ENCODE measurements around the gene MMP3. TPM values are rescaled to one million over a fixed set of nuclear protein-coding genes. Genes with fewer than 3 reads are reported as not detected.

Gene MMP3
- total RNA-seq = not detected
- polyA plus RNA-seq = not detected

DNA sequence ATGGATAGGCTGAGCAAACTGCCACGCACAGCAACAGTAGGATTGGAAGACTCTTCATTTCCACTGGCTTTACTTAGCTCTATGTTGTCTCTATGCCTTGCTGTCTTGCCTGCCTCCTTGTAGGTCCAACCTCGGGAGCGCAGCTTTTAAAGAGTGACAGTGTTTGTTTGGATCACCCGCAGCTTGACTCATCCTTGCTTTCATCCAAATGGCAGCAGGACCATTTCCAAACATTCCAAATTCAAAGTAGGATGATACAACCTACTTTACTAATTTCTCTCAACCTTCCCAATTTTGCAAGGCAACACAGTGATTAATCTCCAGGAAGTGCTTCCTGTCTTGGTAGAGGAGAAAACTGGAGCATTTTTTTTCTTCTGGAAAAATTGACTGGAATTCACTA, at the start of gene MMP3:
TSS of gene MMP3 (minus strand) at position 121 of the 400 bp plus-strand sequence. CDS start at position 58, 63 bp downstream.
- ChIA-PET POLR2A (no interaction called here), CTCF (no interaction called here)
- Mint-ChIP-seq H3K4me1 (no peaks in the 10 kb centered on the region), H3K9me3 (no peaks in the 10 kb centered on the region), H3K27ac (no peak within 1 kb of the TSS), H3K4me3 (no peak within 1 kb of the TSS), H3K27me3 (peaks cover 0 to 8% of the 10 kb centered on the region in 2 donors), H3K36me3 (no peaks in the 10 kb centered on the region)
- no peaks in the 10 kb centered on the region for H3K9me3 ChIP-seq (ENCODE audit: low read length)
- no peaks in the 10 kb centered on the region for H3K36me3 ChIP-seq (ENCODE audit: insufficient read depth, low read length)
- H3K4me3 ChIP-seq (ENCODE audit: low read length) = no peak within 1 kb of the TSS
- DNase-seq = no peak
- no peak within 1 kb of the TSS for H3K27ac ChIP-seq (ENCODE audit: low read depth, low read length)
- H3K27me3 ChIP-seq (ENCODE audit: insufficient read depth, low read length, poor library complexity, severe bottlenecking) = no peaks in the 10 kb centered on the region
- H3K4me1 ChIP-seq (ENCODE audit: insufficient read depth, low read length) = no peaks in the 10 kb centered on the region

DNA sequence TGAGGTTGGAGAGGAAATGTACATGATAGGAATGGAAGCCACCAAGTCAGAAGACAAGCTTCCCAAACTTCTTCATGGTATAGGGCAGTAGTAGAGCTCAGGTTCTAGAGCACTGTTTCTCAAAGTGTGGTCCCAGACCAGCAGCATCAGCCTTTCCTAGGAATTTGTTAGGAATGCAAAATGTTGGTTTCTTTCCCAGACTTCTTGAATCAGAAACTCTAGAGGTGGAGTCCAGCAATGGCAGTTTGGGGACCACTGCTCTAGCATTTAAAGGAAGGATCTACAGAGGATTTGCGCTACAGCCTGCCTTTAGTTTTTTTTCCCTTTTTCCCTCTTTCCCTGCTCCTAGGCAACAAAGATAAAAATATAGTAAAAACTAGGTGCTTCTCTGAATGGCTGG, 48.3 kb upstream of the MMP3 start:
- Histone ChIP-seq H3K36me3 (ENCODE audit: insufficient read depth, low read length) (no peaks in the 10 kb centered on the region), H3K9me3 (ENCODE audit: low read length) (no peaks in the 10 kb centered on the region), H3K4me1 (ENCODE audit: insufficient read depth, low read length) (no peaks in the 10 kb centered on the region), H3K27ac (ENCODE audit: low read depth, low read length) (no peak overlapping the region), H3K27me3 (ENCODE audit: insufficient read depth, low read length, poor library complexity, severe bottlenecking) (no peaks in the 10 kb centered on the region), H3K4me3 (ENCODE audit: low read length) (no peak overlapping the region)
- peaks cover 12 to 23% of the 10 kb centered on the region in 2 donors for H3K27me3 Mint-ChIP-seq
- no peak overlapping the region for H3K4me3 Mint-ChIP-seq
- DNase-seq = no peak
- no peak overlapping the region for H3K27ac Mint-ChIP-seq
- peaks cover 0 to 8% (median 0%) of the 10 kb centered on the region in 3 donors for H3K36me3 Mint-ChIP-seq
- peaks cover 4 to 30% (median 10%) of the 10 kb centered on the region in 5 donors for H3K9me3 Mint-ChIP-seq
- no peaks in the 10 kb centered on the region for H3K4me1 Mint-ChIP-seq
- POLR2A ChIA-PET = no interaction called here
- CTCF ChIA-PET = no interaction called here

DNA sequence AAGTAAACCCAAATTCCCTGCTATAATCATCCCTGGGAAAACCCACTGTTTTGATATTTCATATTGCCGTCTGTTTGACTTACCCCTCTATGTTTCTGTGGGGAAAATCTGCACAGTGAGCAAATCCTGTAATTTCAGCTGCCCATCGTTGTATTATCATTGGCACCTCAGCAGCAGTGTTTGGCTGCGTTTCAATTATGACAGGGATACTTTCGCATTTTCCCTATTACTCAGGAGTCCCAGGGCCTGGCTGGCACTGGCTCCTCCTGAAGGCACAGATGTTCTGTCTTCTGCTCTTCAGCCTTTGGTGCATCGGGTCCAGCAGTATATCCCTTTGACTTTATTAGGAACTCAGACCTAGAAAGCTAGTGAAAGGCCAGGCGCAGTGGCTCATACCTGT, 43.6 kb upstream of the MMP3 start:
- no peaks in the 10 kb centered on the region for H3K9me3 ChIP-seq (ENCODE audit: low read length)
- no peaks in the 10 kb centered on the region for H3K36me3 ChIP-seq (ENCODE audit: insufficient read depth, low read length)
- H3K4me1 ChIP-seq (ENCODE audit: insufficient read depth, low read length) = no peaks in the 10 kb centered on the region
- no peak overlapping the region for H3K27ac ChIP-seq (ENCODE audit: low read depth, low read length)
- Mint-ChIP-seq H3K4me3 (no peak overlapping the region), H3K27ac (no peak overlapping the region), H3K27me3 (peaks cover 7 to 9% of the 10 kb centered on the region in 2 donors), H3K36me3 (no peaks in the 10 kb centered on the region), H3K4me1 (no peaks in the 10 kb centered on the region), H3K9me3 (no peaks in the 10 kb centered on the region)
- H3K27me3 ChIP-seq (ENCODE audit: insufficient read depth, low read length, poor library complexity, severe bottlenecking) = no peaks in the 10 kb centered on the region
- H3K4me3 ChIP-seq (ENCODE audit: low read length) = no peak overlapping the region
- no peak for DNase-seq
- CTCF ChIA-PET = no interaction called here
- POLR2A ChIA-PET = no interaction called here

DNA sequence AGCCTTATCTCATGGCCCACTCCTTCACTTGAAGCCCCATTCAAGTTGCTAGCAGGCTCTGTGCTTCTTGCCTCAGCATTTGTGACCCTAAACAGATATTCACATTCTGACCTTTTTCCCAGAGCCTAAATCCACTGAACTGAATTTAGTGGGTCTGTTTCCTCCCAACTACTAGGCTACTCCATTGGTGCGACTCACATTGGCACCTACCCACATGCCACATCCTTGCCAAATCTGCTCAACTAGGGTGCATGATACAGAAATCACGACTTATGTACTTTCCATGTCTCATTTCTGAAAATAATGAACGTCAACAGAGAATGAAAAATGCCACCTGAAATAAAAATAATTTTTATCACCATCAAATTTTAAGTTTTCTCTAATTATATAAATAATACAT, 39.7 kb upstream of the MMP3 start:
- H3K4me3 ChIP-seq (ENCODE audit: low read length) = no peak overlapping the region
- no peak for DNase-seq
- POLR2A ChIA-PET = no interaction called here
- no peak overlapping the region for H3K27ac ChIP-seq (ENCODE audit: low read depth, low read length)
- H3K36me3 ChIP-seq (ENCODE audit: insufficient read depth, low read length) = no peaks in the 10 kb centered on the region
- H3K9me3 Mint-ChIP-seq = no peaks in the 10 kb centered on the region
- H3K36me3 Mint-ChIP-seq = no peaks in the 10 kb centered on the region
- peaks cover 2 to 8% of the 10 kb centered on the region in 2 donors for H3K27me3 Mint-ChIP-seq
- no peaks in the 10 kb centered on the region for H3K4me1 ChIP-seq (ENCODE audit: insufficient read depth, low read length)
- no peaks in the 10 kb centered on the region for H3K9me3 ChIP-seq (ENCODE audit: low read length)
- H3K27ac Mint-ChIP-seq = no peak overlapping the region
- H3K4me3 Mint-ChIP-seq = no peak overlapping the region
- H3K27me3 ChIP-seq (ENCODE audit: insufficient read depth, low read length, poor library complexity, severe bottlenecking) = no peaks in the 10 kb centered on the region
- no peaks in the 10 kb centered on the region for H3K4me1 Mint-ChIP-seq
- CTCF ChIA-PET = no interaction called here

DNA sequence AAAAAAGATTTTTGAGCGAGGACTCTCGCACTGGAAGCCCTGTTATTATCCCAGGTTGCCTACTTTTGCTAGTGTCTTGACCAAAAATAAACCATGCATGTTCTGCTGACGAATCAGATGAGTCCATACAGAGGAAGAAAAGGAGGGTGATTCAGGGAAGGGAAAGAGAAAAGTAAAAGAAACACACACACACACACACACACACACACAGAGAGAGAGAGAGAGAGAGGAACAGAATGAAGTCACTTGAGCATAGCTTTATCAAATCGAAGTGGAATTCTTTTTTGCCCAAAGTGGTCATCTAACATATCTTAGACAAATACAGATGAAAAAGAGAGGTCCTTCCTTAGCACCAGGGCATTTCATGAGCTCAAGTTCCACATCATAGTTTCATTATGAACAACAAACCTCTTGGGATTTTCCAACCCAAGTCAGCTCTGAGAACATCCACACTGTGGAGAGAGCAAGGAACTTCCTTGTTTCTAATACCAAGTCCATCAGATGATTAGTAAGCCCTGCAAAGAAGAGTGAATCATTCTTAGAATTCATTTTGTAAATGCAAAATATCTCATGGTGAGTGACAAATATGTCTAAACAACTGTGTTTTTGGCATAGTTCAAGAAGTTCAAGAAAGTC, 39.1 kb upstream of the MMP3 start:
- no peaks in the 10 kb centered on the region for H3K9me3 ChIP-seq (ENCODE audit: low read length)
- no peaks in the 10 kb centered on the region for H3K4me1 ChIP-seq (ENCODE audit: insufficient read depth, low read length)
- H3K27me3 Mint-ChIP-seq = peaks cover 2 to 8% of the 10 kb centered on the region in 2 donors
- H3K27me3 ChIP-seq (ENCODE audit: insufficient read depth, low read length, poor library complexity, severe bottlenecking) = no peaks in the 10 kb centered on the region
- H3K4me3 Mint-ChIP-seq = no peak overlapping the region
- H3K27ac ChIP-seq (ENCODE audit: low read depth, low read length) = no peak overlapping the region
- H3K4me3 ChIP-seq (ENCODE audit: low read length) = no peak overlapping the region
- POLR2A ChIA-PET = no interaction called here
- CTCF ChIA-PET = no interaction called here
- no peaks in the 10 kb centered on the region for H3K36me3 ChIP-seq (ENCODE audit: insufficient read depth, low read length)
- DNase-seq = no peak
- no peaks in the 10 kb centered on the region for H3K4me1 Mint-ChIP-seq
- no peaks in the 10 kb centered on the region for H3K9me3 Mint-ChIP-seq
- H3K36me3 Mint-ChIP-seq = no peaks in the 10 kb centered on the region
- no peak overlapping the region for H3K27ac Mint-ChIP-seq

DNA sequence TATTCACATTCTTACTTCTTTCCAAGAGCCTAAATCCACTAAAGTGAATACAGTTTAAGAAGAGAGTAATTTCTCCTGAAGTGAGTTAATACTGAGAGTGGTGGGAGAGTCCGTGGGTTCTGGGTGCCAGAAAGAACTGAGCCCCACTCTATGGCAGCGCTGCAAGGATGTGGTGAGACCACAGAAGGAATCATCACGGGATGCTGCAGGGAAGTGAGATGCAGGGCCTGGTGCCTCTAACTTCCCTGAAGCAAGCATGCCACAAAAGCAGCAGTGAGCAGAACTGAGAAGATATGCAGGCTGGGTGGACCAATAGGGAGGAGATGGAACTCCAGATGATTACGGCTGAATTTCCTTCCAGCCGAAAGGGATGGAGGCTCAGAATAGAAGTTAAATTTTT, 36.4 kb upstream of the MMP3 start:
- Mint-ChIP-seq H3K4me3 (no peak overlapping the region), H3K27me3 (peaks cover 3 to 8% of the 10 kb centered on the region in 2 donors), H3K9me3 (no peaks in the 10 kb centered on the region), H3K27ac (peak overlapping the region in 1 of 8 donors; percentile 24), H3K36me3 (no peaks in the 10 kb centered on the region), H3K4me1 (no peaks in the 10 kb centered on the region)
- POLR2A ChIA-PET = no interaction called here
- no peaks in the 10 kb centered on the region for H3K9me3 ChIP-seq (ENCODE audit: low read length)
- H3K36me3 ChIP-seq (ENCODE audit: insufficient read depth, low read length) = no peaks in the 10 kb centered on the region
- H3K27me3 ChIP-seq (ENCODE audit: insufficient read depth, low read length, poor library complexity, severe bottlenecking) = no peaks in the 10 kb centered on the region
- CTCF ChIA-PET = no interaction called here
- H3K4me3 ChIP-seq (ENCODE audit: low read length) = no peak overlapping the region
- no peak for DNase-seq
- no peaks in the 10 kb centered on the region for H3K4me1 ChIP-seq (ENCODE audit: insufficient read depth, low read length)
- no peak overlapping the region for H3K27ac ChIP-seq (ENCODE audit: low read depth, low read length)

DNA sequence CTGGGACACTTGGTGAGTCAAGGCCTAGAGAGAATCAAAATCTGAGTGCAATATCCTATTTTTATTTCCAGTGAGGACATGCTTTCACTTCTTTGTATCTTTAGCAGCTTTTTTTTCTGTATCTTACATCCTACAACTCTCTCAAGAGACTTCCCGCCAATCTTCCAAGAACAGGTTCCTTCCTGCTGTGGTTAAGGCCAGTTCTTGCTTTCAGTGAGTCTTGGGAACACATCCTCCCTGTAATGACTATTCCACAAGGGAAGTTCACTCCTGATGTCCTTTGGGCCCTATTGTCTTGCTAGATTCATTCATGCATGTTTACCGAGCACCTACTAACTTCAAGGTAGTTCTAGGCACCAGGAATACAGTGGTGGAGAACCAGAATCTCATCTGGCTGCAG, 35.2 kb upstream of the MMP3 start:
- Mint-ChIP-seq H3K36me3 (no peaks in the 10 kb centered on the region), H3K4me1 (no peaks in the 10 kb centered on the region), H3K9me3 (no peaks in the 10 kb centered on the region), H3K27me3 (peaks cover 3 to 8% of the 10 kb centered on the region in 2 donors), H3K4me3 (no peak overlapping the region), H3K27ac (no peak overlapping the region)
- H3K27me3 ChIP-seq (ENCODE audit: insufficient read depth, low read length, poor library complexity, severe bottlenecking) = no peaks in the 10 kb centered on the region
- no peaks in the 10 kb centered on the region for H3K9me3 ChIP-seq (ENCODE audit: low read length)
- no peak overlapping the region for H3K4me3 ChIP-seq (ENCODE audit: low read length)
- no peak for DNase-seq
- ChIA-PET POLR2A (no interaction called here), CTCF (no interaction called here)
- no peaks in the 10 kb centered on the region for H3K4me1 ChIP-seq (ENCODE audit: insufficient read depth, low read length)
- H3K27ac ChIP-seq (ENCODE audit: low read depth, low read length) = no peak overlapping the region
- no peaks in the 10 kb centered on the region for H3K36me3 ChIP-seq (ENCODE audit: insufficient read depth, low read length)

DNA sequence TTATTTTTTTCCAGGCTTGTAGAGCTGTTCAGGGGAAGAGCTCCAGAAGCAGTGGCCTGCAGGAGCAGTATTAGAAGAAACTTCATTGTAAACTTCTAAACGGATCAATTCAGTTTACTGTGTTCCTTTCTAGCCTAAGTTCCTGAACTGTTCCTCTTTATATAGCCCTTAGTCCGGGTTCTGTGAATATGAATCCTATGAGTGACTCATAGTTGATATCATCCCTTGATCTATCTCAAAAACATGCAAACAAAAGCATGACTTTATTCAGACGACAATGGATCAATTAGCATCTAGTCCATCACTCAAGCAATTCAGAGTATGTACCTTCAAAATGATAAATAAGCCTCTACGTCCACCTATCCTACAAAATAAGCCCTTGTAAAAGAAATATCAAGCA, 31.4 kb upstream of the MMP3 start, which contains the start of gene MMP12:
TSS of gene MMP12 (minus strand) at position 131 of the 400 bp plus-strand sequence. CDS start at position 86, 45 bp downstream.
- no peaks in the 10 kb centered on the region for H3K4me1 ChIP-seq (ENCODE audit: insufficient read depth, low read length)
- no peaks in the 10 kb centered on the region for H3K27me3 ChIP-seq (ENCODE audit: insufficient read depth, low read length, poor library complexity, severe bottlenecking)
- Mint-ChIP-seq H3K36me3 (no peaks in the 10 kb centered on the region), H3K27me3 (peaks cover 4 to 14% of the 10 kb centered on the region in 2 donors), H3K4me3 (no peak within 1 kb of the TSS), H3K9me3 (no peaks in the 10 kb centered on the region), H3K4me1 (no peaks in the 10 kb centered on the region), H3K27ac (no peak within 1 kb of the TSS)
- ChIA-PET POLR2A (no interaction called here), CTCF (no interaction called here)
- no peaks in the 10 kb centered on the region for H3K9me3 ChIP-seq (ENCODE audit: low read length)
- no peak within 1 kb of the TSS for H3K4me3 ChIP-seq (ENCODE audit: low read length)
- DNase-seq = no peak
- H3K27ac ChIP-seq (ENCODE audit: low read depth, low read length) = no peak within 1 kb of the TSS
- H3K36me3 ChIP-seq (ENCODE audit: insufficient read depth, low read length) = no peaks in the 10 kb centered on the region
